COR-L47 (cell line): Measurements from ENCODE around the gene PUS3.

Source experiments
- DNase-seq: peaks from one replicate; lab custom pipeline; 2025; lab: John Stamatoyannopoulos, UW

PUS3 gene

GRCh38 chr11:125941619-125942611 lies 38.9 kb upstream of the PUS3 start:
- peak; percentile 87 for DNase-seq

GRCh38 chr11:125941267-125941618 lies 38.2 kb upstream of the PUS3 start:
- no peak for DNase-seq

DNA sequence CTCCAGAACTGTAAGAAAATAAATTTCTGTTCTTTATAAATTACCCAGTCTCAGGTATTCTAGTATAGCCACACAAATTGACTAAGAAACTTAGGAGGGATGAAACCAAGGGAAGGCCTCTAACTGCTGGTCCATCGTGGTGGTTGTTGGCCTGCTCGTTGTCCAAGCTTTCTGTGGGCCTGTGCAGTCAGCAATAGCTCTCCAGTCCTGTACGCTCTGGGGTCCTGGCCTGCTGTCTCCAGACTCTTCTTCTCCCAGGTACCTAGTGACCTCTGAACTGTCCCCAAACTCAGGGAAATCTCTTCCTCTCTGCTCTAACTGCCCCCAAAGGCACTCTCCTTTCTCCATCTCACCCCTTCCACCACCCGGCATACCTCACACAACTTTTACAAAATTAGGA lies 37.1 kb upstream of the PUS3 start:
- no peak for DNase-seq

DNA sequence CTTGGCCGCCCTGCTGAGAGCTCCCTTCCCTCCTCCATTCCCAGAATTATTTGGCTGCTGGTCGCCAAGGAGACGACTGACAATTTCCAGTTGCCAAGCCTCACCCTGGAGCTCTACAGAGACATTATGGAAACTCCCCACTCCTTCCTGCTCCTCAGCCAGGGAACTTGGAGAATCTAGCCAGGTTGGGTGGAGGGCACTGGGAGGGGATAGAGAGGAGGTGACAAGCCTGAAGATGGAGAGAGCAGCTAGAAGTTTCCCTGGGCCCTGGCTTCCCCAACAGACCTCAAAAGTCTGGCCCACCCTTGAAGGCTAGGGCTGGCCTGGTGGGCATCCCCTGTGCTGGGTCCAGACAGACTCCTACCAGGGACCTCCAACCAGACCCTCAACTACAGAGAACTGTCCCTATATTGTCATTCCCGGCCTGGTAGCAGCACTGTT lies 36.1 kb upstream of the PUS3 start:
- peak; percentile 11 for DNase-seq

DNA sequence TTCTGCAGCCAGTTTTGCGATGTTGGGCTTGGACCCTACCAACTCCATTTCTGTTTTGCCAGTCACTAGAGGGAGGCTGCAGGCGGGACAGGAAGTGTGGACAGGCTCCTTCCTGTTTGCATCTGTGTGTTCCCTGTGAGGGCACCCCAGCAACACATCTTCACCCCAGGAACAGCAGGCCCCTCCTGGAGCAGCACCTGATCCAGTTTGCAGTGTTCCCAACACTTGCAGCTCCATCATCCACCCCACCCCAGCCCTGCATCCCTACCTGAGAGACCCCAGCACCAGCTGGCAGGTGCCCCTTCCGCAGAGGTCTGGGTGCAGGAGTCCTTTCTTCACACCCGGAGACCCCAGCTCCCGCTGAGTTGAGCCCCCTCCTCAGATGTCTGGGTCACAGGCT lies 35.4 kb upstream of the PUS3 start:
- DNase-seq, result no peak

DNA sequence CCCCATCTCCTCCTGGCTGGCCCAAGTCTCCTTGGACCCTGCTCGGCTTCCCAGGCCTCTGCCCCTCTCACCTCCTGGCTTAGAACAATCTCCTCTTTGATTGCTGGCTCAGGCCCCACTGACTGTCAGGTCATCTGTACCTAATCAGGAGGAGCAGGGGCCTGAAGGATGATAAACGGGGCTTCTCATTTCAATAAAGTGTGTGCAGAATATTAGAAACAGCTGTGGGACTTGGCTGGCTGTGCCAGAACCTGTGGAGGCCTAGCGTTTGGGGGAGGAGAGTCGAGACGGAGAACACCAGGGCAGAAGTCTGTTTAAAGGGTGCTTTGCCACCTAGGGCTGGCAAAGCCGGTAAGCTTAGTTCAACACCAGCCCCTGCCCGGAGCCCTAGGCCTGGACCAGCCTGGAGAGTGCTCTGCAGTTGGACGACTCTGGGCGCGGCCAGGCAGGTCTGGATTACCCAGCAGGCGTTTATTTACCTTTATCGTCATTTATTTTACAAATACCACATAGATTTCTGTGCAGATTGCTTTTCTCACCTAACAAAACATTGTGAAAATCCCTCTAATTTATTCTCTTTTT lies 32.7 kb upstream of the PUS3 start:
- no peak for DNase-seq

DNA sequence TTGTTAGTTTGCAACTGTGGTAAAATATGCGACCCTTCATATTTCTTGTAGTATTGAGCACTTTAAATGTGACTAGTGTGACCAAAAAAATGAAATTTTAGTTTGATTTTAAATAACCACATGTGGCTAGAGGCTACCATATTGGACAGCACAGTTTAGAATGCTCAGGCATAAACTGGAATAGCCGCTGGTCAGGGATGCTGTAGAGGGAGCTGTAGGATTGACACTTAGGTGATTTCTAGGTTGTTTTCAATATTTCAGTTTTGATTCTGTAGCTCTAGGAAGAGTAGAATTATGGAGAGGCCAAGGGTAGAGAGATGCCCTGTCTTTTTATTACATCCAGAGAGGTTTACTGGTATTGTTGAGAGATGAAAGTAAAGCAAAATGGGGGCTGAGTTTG lies 32.0 kb upstream of the PUS3 start:
- no peak for DNase-seq

DNA sequence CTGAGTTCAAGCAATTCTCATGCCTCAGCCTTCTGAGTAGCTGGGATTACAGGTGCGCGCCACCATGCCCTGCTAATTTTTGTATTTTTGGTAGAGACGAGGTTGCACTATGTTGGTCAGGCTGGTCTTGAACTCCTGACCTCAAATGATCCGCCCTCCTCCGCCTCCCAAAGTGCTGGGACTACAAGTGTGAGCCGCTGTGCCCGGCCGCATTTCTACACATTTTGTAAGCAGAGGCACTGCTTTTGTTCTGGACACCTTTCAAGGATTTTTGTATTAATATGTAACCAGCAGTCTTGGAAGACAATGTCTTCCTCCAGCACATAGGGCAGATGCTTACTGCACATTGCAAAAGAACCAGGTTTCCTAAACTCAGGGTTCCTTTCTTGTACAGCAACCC lies 31.5 kb upstream of the PUS3 start:
- DNase-seq, result no peak

GRCh38 chr11:125933030-125933813 lies 30.2 kb upstream of the PUS3 start:
- no peak for DNase-seq

DNA sequence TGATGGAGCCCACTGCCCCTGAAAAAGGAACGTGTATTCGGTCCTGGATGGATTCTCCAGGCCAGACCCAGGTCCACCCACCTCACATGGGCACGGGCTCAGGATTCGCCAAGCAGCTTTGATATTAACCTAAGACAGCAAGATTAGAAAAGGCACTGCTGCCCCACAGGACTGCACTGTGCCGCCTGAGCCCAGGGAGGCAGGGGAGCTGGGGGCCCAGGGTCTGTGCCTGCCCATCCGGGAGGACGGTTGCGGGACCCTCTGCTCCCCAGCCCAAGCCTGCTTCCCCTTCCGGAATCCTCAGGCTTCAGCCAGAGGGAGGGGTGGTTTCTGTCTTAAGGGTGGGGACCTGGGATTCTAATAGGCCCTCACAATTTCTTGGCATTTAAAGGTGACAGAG lies 29.3 kb upstream of the PUS3 start:
- no peak for DNase-seq

DNA sequence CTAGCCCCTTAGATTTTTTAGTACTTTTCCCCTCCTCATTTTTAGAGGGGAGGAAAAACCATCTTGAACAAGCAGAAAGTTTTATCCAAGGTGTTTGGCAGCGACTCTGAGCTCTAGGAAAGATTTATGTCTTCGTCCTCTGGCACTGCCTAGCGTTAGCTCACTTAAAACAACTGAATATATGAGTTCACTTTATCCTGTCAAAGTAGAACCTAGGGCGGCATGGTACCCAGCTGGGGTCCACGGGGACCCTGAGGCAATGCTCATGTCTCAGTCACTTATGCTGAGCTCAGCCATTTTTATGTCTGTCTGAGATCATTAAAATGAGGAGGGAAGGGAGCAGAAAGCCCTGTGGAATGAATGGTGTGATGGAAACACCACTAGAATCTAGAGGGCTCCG lies 28.7 kb upstream of the PUS3 start:
- DNase-seq, result no peak

GRCh38 chr11:125931116-125931515 lies 28.1 kb upstream of the PUS3 start:
- no peak for DNase-seq

DNA sequence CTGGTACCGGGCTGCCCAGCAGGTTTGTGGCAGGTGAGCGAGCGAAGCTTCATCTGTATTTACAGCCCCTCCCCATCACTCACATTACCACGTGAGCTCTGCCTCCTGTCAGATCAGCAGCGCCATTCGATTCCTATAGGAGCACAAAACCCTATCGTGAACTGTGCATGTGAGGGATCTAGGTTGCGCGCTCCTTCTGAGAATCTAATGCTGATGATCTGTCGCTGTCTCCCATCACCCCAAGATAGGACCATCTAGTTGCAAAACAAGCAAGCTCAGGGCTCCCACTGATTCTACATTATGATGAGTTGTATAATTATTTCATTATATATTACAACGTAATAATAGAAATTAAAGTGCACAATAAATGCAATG lies 27.1 kb upstream of the PUS3 start:
- no peak for DNase-seq

GRCh38 chr11:125929445-125930075 lies 26.6 kb upstream of the PUS3 start:
- no peak for DNase-seq

- no peak for DNase-seq
Observed at GRCh38 chr11:125926682-125927081, 23.7 kb upstream of the PUS3 start.

DNA sequence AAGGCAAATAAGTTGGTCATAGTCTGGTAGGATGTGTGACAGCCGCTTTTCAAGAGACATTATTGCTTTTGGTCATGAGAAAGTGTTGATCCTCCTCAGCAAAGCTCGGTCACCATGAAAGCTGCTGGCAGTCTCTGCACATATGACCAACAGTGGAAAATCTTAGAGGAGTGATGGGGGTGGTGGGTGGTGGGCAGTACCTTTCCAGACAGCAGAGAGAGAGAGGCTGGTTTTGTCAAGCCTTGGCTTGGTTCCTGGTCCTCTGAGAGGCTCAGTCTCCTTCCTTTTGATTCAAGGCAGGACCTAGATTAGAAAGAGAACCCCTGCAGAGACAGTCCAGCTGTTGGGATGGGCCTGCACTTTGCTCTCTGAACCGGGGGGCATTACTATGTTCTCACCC lies 22.8 kb upstream of the PUS3 start:
- DNase-seq, result no peak

DNA sequence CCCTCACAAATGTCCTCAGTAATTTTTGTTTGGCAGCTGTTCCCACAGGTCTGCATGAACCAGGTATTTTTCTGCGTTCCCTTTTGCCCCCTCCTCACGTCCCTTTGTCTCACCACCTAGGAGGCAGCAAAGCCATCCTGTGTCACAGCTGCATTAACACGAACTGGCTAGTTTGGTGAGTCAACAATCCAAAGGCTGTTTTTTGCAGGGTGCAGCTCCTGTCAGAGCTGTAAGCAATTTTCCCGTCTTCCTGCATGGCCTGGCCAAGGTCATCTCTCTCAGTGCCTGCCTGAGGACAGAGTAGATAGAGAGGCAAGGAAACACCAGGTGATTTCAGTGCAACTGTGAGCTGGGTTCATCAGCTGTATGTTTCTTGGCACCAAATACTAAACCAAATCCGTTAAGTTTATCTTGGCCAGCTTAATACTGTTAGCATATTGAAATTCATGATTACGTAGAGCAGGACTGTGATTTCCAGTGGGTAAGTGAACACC lies 22.3 kb upstream of the PUS3 start:
- peak; percentile 5 for DNase-seq

GRCh38 chr11:125924384-125925007 lies 21.5 kb upstream of the PUS3 start:
- no peak for DNase-seq

DNA sequence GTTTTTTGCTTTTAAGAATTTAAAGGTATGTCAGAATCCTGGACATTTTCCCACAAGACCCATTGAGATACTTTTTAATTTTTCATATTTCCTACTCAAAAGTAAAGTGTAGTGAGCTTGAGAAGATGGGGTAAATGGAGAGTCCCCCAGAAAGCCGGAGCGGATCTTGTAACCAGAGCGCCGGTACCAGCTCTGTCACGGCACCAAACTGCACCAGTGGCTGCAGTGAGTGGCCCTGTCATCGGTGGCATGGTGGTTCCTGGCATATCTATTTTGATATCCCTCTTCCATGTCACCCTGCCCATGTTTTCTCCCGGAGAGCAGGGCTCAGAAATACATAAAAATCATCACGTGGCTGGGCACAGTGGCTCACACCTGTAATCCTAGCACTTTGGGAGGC lies 20.6 kb upstream of the PUS3 start:
- DNase-seq, result no peak

GRCh38 chr11:125923012-125923579 lies 20.1 kb upstream of the PUS3 start:
- DNase-seq, result peak; percentile 61

- no peak for DNase-seq
Observed at GRCh38 chr11:125922156-125922555, 19.1 kb upstream of the PUS3 start.
